HEK293 (cell line): ENCODE measurements around the gene ZNF608.

Experiments
- CTCF ChIA-PET: fragments of 350-600 bp; formaldehyde crosslinking; extraction: SDS; loops from one replicate; lab custom pipeline; 2021; ENCODE audit warnings: antibody characterized with exemption; lab: Yijun Ruan, JAX
- POLR2A ChIA-PET: fragments of 300-600 bp; formaldehyde crosslinking; extraction: SDS; loops from one replicate; lab custom pipeline; 2020; ENCODE audit warnings: antibody characterized with exemption, inconsistent platforms; lab: Yijun Ruan, JAX
- H3K27ac ChIP-seq: fragments of 200-500 bp; sonication (Bioruptor generic); 2 replicates; pipeline ENCODE4 v1.5.1; 2014; ENCODE audit warnings: low read depth, low read length, control low read depth, inconsistent platforms; ENCODE audit errors: extremely low read depth
- H3K36me3 ChIP-seq, 2 experiments: fragments of 200-500 bp in 1 of 2; sonication (Bioruptor generic) in 1 of 2; 1 replicate in 1 of 2; 2 replicates in 1 of 2; pipeline ENCODE4 v1.5.1; 2014 to 2017; ENCODE audit warnings: inconsistent platforms in 2 of 2, low read length in 2 of 2; ENCODE audit not compliant: control insufficient read depth in 2 of 2, insufficient read depth in 1 of 2
- H3K4me1 ChIP-seq: fragments of 200-500 bp; sonication (Bioruptor generic); 2 replicates; pipeline ENCODE4 v1.5.1; 2014; ENCODE audit warnings: mild to moderate bottlenecking, low read length, inconsistent platforms; ENCODE audit not compliant: control insufficient read depth, insufficient read depth
- H3K4me3 ChIP-seq: 2 replicates; pipeline ENCODE4 v1.5.1; 2011; ENCODE audit warnings: low read depth, mild to moderate bottlenecking, control low read depth, low read length, moderate library complexity
- H3K9me3 ChIP-seq: fragments of 200-500 bp; sonication (Bioruptor generic); 2 replicates; pipeline ENCODE4 v1.5.1; 2014; ENCODE audit warnings: low read depth, low read length, inconsistent platforms; ENCODE audit not compliant: control insufficient read depth, insufficient read depth
- FEZF1 ChIP-seq: fragments of 450-650 bp; formaldehyde crosslinking; IDR thresholded peaks from 2 replicates; pipeline ENCODE4 v1.5.1; 2016; ENCODE audit warnings: missing biosample characterization, missing genetic modification characterization
- IKZF3 ChIP-seq: fragments of 450-650 bp; IDR thresholded peaks from 2 replicates; pipeline ENCODE4 v1.5.0; 2018; ENCODE audit warnings: missing biosample characterization, mild to moderate bottlenecking, missing genetic modification characterization, moderate library complexity
- KLF7 ChIP-seq: fragments of 450-650 bp; formaldehyde crosslinking; IDR thresholded peaks from 2 replicates; pipeline ENCODE4 v1.5.1; 2016; ENCODE audit warnings: missing biosample characterization, missing genetic modification characterization, borderline replicate concordance
- MYNN ChIP-seq: fragments of 450-650 bp; formaldehyde crosslinking; IDR thresholded peaks from 2 replicates; pipeline ENCODE4 v1.5.1; 2016; ENCODE audit warnings: missing biosample characterization, missing genetic modification characterization, borderline replicate concordance
- SETDB1 ChIP-seq: IDR thresholded peaks from one replicate; pipeline ENCODE4 v1.6.1; 2017; ENCODE audit warnings: mild to moderate bottlenecking, low read length, moderate library complexity, mixed read lengths; ENCODE audit not compliant: insufficient read length
- SP3 ChIP-seq: fragments of 450-650 bp; formaldehyde crosslinking; IDR thresholded peaks from 2 replicates; pipeline ENCODE4 v1.5.1; 2016; ENCODE audit warnings: missing biosample characterization, missing genetic modification characterization
- TCF7L2 ChIP-seq: IDR thresholded peaks from 2 replicates; pipeline ENCODE4 v1.6.1; 2011; ENCODE audit warnings: low read depth, mild to moderate bottlenecking, inconsistent platforms, low read length, moderate library complexity, borderline replicate concordance
- TRIM28 ChIP-seq: IDR thresholded peaks from 2 replicates; pipeline ENCODE4 v1.6.1; 2011; ENCODE audit warnings: low read length, control low read depth, borderline replicate concordance
- ZNF138 ChIP-seq: fragments of 450-650 bp; formaldehyde crosslinking; IDR thresholded peaks from 2 replicates; pipeline ENCODE4 v1.5.1; 2016; ENCODE audit warnings: missing biosample characterization, missing genetic modification characterization, borderline replicate concordance
- ZNF174 ChIP-seq: fragments of 450-650 bp; formaldehyde crosslinking; IDR thresholded peaks from 2 replicates; pipeline ENCODE4 v1.5.0; 2017; ENCODE audit warnings: missing biosample characterization, mild to moderate bottlenecking, missing genetic modification characterization
- ZNF184 ChIP-seq: fragments of 450-650 bp; IDR thresholded peaks from 2 replicates; pipeline ENCODE4 v1.5.1; 2018; ENCODE audit warnings: missing biosample characterization, mild to moderate bottlenecking, missing genetic modification characterization
- ZNF274 ChIP-seq, 2 experiments: fragments of 200-500 bp in 1 of 2; fragments of 450-650 bp in 1 of 2; sonication (Bioruptor generic) in 1 of 2; formaldehyde crosslinking in 1 of 2; IDR thresholded peaks; 2 replicates each; pipeline versions ENCODE4 v1.5.1 to v1.6.1; 2014 to 2016; ENCODE audit warnings: borderline replicate concordance in 1 of 2, inconsistent platforms in 1 of 2, low read length in 1 of 2, missing biosample characterization in 1 of 2, missing genetic modification characterization in 1 of 2
- ZNF391 ChIP-seq: fragments of 450-650 bp; formaldehyde crosslinking; IDR thresholded peaks from 2 replicates; pipeline ENCODE4 v1.5.1; 2016; ENCODE audit warnings: low read depth, missing biosample characterization, missing genetic modification characterization, borderline replicate concordance
- ZNF394 ChIP-seq: fragments of 450-650 bp; formaldehyde crosslinking; IDR thresholded peaks from 2 replicates; pipeline ENCODE4 v1.5.1; 2016; ENCODE audit warnings: missing biosample characterization, missing genetic modification characterization, mild to moderate bottlenecking, moderate library complexity, borderline replicate concordance
- ZNF426 ChIP-seq: fragments of 450-650 bp; formaldehyde crosslinking; IDR thresholded peaks from 2 replicates; pipeline ENCODE4 v1.5.1; 2017; ENCODE audit warnings: missing biosample characterization, missing genetic modification characterization, mild to moderate bottlenecking, inconsistent platforms, moderate library complexity
- ZNF473 ChIP-seq: fragments of 450-650 bp; formaldehyde crosslinking; IDR thresholded peaks from 2 replicates; pipeline ENCODE4 v1.5.1; 2017; ENCODE audit warnings: missing biosample characterization, missing genetic modification characterization
- ZNF571 ChIP-seq: fragments of 450-650 bp; formaldehyde crosslinking; IDR thresholded peaks from 2 replicates; pipeline ENCODE4 v1.5.0; 2017; ENCODE audit warnings: missing biosample characterization, missing genetic modification characterization
- ZNF596 ChIP-seq: fragments of 450-650 bp; IDR thresholded peaks from 2 replicates; pipeline ENCODE4 v1.5.0; 2018; ENCODE audit warnings: missing biosample characterization, mild to moderate bottlenecking, missing genetic modification characterization, moderate library complexity
- ZNF768 ChIP-seq: fragments of 450-650 bp; formaldehyde crosslinking; IDR thresholded peaks from 2 replicates; pipeline ENCODE4 v1.5.1; 2018; ENCODE audit warnings: missing biosample characterization, mild to moderate bottlenecking, missing genetic modification characterization
- ZNF837 ChIP-seq: fragments of 450-650 bp; formaldehyde crosslinking; IDR thresholded peaks from 2 replicates; pipeline ENCODE4 v1.5.1; 2016; ENCODE audit warnings: missing biosample characterization, missing genetic modification characterization
- ZNF843 ChIP-seq: fragments of 450-650 bp; formaldehyde crosslinking; IDR thresholded peaks from 2 replicates; pipeline ENCODE4 v1.5.1; 2016; ENCODE audit warnings: missing biosample characterization, missing genetic modification characterization
- ZSCAN16 ChIP-seq: fragments of 450-650 bp; formaldehyde crosslinking; IDR thresholded peaks from 2 replicates; pipeline ENCODE4 v1.5.1; 2016; ENCODE audit warnings: missing biosample characterization, missing genetic modification characterization
- TF ChIP-seq, protein P1 (sequence below): fragments of 450-650 bp; formaldehyde crosslinking; IDR thresholded peaks from 2 replicates; pipeline ENCODE4 v1.5.1; 2017; ENCODE audit warnings: missing biosample characterization, missing genetic modification characterization
- TF ChIP-seq, protein P2 (sequence below): fragments of 450-650 bp; IDR thresholded peaks from 2 replicates; pipeline ENCODE4 v1.5.1; 2018; ENCODE audit warnings: missing biosample characterization, mild to moderate bottlenecking, missing genetic modification characterization
- TF ChIP-seq, protein P3 (sequence below): fragments of 450-650 bp; formaldehyde crosslinking; IDR thresholded peaks from 2 replicates; pipeline ENCODE4 v1.5.1; 2016; ENCODE audit warnings: missing biosample characterization, missing genetic modification characterization
- TF ChIP-seq, protein P4 (sequence below): fragments of 450-650 bp; formaldehyde crosslinking; IDR thresholded peaks from 2 replicates; pipeline ENCODE4 v1.5.1; 2016; ENCODE audit warnings: missing biosample characterization, missing genetic modification characterization
- TF ChIP-seq, protein P5 (sequence below): fragments of 450-650 bp; IDR thresholded peaks from 2 replicates; pipeline ENCODE4 v1.5.1; 2018; ENCODE audit warnings: missing biosample characterization, missing genetic modification characterization
- TF ChIP-seq, protein P6 (sequence below): IDR thresholded peaks from 2 replicates; pipeline ENCODE4 v1.6.1; 2011; ENCODE audit warnings: mild to moderate bottlenecking, low read depth, low read length, borderline replicate concordance

Gene ZNF608

DNA sequence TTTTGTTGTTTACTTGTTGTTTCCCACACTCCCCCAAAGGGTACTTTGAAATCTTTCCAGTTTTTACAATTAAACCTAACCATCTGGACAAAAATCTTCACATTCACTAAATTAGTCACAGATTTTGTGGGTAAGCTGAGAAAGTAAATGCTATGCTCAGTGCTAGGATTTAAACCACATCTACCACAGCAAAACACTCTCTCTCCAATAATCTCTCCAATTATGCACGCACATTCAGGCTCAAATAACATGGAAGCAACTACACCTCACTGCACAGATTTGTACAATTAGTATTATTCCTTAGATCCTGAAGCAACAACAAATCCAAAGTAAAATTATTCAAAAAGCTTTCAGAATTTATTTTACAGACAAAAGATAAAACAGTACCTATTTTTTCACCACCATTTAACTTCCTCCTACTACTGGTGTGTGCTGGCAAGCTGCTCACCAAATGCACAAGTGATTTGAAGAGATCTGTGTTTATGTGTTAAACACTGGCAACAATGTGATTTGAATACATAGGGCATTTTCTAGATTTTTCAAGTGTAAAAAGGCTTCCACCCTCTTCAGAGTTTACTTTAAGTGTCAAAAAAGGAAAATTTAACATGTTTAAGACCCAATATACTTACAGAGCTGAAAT is 16.6 kb downstream of the ZNF608 start:
- Histone ChIP-seq H3K9me3 (no peaks in the 10 kb centered on the region), H3K4me3 (no peak overlapping the region), H3K36me3 (no peaks in the 10 kb centered on the region), H3K4me1 (peaks cover 49% of the 10 kb centered on the region), H3K27ac (no peak overlapping the region)
- ChIA-PET POLR2A (interaction anchor here (0.6 kb wide), 1 partner anchor 1781 kb away, joined by 5 read pairs; no protein-coding TSS in a partner anchor), CTCF (interaction anchor here (0.6 to 1.0 kb wide), 3 partner anchors 32 to 1314 kb away, joined by 3 to 4 read pairs (median 3); no protein-coding TSS in a partner anchor)
- TF ChIP-seq, protein P1, sequence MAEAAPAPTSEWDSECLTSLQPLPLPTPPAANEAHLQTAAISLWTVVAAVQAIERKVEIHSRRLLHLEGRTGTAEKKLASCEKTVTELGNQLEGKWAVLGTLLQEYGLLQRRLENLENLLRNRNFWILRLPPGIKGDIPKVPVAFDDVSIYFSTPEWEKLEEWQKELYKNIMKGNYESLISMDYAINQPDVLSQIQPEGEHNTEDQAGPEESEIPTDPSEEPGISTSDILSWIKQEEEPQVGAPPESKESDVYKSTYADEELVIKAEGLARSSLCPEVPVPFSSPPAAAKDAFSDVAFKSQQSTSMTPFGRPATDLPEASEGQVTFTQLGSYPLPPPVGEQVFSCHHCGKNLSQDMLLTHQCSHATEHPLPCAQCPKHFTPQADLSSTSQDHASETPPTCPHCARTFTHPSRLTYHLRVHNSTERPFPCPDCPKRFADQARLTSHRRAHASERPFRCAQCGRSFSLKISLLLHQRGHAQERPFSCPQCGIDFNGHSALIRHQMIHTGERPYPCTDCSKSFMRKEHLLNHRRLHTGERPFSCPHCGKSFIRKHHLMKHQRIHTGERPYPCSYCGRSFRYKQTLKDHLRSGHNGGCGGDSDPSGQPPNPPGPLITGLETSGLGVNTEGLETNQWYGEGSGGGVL (tag by site-specific recombination): no peak
- no peak for TF ChIP-seq ZNF391 (tag by site-specific recombination)
- peak; percentile 59 for TF ChIP-seq ZNF843
- TF ChIP-seq ZNF571 (tag by site-specific recombination): no peak
- TF ChIP-seq FEZF1 (tag by site-specific recombination): peak; percentile 28; the same call in 1 of the 2 replicates
- peak; percentile 65; the same call in 1 of the 2 replicates for TF ChIP-seq ZNF596 (tag by site-specific recombination)
- TF ChIP-seq, protein P2, sequence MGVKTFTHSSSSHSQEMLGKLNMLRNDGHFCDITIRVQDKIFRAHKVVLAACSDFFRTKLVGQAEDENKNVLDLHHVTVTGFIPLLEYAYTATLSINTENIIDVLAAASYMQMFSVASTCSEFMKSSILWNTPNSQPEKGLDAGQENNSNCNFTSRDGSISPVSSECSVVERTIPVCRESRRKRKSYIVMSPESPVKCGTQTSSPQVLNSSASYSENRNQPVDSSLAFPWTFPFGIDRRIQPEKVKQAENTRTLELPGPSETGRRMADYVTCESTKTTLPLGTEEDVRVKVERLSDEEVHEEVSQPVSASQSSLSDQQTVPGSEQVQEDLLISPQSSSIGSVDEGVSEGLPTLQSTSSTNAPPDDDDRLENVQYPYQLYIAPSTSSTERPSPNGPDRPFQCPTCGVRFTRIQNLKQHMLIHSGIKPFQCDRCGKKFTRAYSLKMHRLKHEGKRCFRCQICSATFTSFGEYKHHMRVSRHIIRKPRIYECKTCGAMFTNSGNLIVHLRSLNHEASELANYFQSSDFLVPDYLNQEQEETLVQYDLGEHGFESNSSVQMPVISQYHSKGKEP: peak; percentile 72; the same call in 1 of the 2 replicates
- no peak for TF ChIP-seq ZNF174 (tag by site-specific recombination)
- TF ChIP-seq ZNF837 (tag by site-specific recombination): no peak
- no peak for TF ChIP-seq ZNF274 (IDR thresholded peaks at IDR 0.05; ENCODE audit: low read length)
- TF ChIP-seq ZNF274 (tag by site-specific recombination; IDR thresholded peaks at IDR 0.05; ENCODE audit: borderline replicate concordance): no peak
- TF ChIP-seq ZNF426 (tag by site-specific recombination): no peak
- TF ChIP-seq KLF7 (tag by site-specific recombination): no peak
- TF ChIP-seq, protein P3, sequence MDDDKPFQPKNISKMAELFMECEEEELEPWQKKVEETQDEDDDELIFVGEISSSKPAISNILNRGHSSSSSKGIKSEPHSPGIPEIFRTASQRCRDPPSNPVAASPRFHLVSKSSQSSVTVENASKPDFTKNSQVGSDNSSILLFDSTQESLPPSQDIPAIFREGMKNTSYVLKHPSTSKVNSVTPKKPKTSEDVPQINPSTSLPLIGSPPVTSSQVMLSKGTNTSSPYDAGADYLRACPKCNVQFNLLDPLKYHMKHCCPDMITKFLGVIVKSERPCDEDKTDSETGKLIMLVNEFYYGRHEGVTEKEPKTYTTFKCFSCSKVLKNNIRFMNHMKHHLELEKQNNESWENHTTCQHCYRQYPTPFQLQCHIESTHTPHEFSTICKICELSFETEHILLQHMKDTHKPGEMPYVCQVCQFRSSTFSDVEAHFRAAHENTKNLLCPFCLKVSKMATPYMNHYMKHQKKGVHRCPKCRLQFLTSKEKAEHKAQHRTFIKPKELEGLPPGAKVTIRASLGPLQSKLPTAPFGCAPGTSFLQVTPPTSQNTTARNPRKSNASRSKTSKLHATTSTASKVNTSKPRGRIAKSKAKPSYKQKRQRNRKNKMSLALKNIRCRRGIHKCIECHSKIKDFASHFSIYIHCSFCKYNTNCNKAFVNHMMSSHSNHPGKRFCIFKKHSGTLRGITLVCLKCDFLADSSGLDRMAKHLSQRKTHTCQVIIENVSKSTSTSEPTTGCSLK (tag by site-specific recombination): no peak
- TF ChIP-seq ZSCAN16 (tag by site-specific recombination): 0 out of 2 replicates have a peak, but pooled peaks have one; percentile 36
- no peak for TF ChIP-seq ZNF768
- no peak for TF ChIP-seq ZNF473
- TF ChIP-seq, protein P4, sequence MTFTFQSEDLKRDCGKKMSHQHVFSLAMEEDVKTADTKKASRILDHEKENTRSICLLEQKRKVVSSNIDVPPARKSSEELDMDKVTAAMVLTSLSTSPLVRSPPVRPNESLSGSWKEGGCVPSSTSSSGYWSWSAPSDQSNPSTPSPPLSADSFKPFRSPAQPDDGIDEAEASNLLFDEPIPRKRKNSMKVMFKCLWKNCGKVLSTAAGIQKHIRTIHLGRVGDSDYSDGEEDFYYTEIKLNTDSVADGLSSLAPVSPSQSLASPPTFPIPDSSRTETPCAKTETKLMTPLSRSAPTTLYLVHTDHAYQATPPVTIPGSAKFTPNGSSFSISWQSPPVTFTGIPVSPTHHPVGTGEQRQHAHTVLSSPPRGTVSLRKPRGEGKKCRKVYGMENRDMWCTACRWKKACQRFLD (tag by site-specific recombination): no peak
- no peak for TF ChIP-seq ZNF184 (tag by site-specific recombination)
- TF ChIP-seq ZNF394: no peak
- no peak for TF ChIP-seq MYNN
- TF ChIP-seq, protein P5, sequence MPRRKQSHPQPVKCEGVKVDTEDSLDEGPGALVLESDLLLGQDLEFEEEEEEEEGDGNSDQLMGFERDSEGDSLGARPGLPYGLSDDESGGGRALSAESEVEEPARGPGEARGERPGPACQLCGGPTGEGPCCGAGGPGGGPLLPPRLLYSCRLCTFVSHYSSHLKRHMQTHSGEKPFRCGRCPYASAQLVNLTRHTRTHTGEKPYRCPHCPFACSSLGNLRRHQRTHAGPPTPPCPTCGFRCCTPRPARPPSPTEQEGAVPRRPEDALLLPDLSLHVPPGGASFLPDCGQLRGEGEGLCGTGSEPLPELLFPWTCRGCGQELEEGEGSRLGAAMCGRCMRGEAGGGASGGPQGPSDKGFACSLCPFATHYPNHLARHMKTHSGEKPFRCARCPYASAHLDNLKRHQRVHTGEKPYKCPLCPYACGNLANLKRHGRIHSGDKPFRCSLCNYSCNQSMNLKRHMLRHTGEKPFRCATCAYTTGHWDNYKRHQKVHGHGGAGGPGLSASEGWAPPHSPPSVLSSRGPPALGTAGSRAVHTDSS (tag by site-specific recombination): no peak
- TF ChIP-seq, protein P6, sequence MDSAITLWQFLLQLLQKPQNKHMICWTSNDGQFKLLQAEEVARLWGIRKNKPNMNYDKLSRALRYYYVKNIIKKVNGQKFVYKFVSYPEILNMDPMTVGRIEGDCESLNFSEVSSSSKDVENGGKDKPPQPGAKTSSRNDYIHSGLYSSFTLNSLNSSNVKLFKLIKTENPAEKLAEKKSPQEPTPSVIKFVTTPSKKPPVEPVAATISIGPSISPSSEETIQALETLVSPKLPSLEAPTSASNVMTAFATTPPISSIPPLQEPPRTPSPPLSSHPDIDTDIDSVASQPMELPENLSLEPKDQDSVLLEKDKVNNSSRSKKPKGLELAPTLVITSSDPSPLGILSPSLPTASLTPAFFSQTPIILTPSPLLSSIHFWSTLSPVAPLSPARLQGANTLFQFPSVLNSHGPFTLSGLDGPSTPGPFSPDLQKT: no peak
- TF ChIP-seq TCF7L2: no peak
- no peak for TF ChIP-seq TRIM28
- no peak for TF ChIP-seq SP3 (tag by site-specific recombination)
- TF ChIP-seq SETDB1: no peak
- 0 out of 2 replicates have a peak, but pooled peaks have one; percentile 28 for TF ChIP-seq IKZF3
- TF ChIP-seq ZNF138 (tag by site-specific recombination): no peak
